H1 (cell line): ENCODE measurements around the gene MAP2K5. TPM values are rescaled to one million over a fixed set of nuclear protein-coding genes. Genes with fewer than 3 reads are reported as not detected.

Experiments used
- BCL11A ChIP-seq, 2 experiments: IDR thresholded peaks; one replicate each; pipeline ENCODE4 v1.6.1; 2011; ENCODE audit warnings: low read depth in 2 of 2, low read length in 2 of 2, mild to moderate bottlenecking in 2 of 2
- CBX5 ChIP-seq: fragments of 300-800, 300-1000 bp; sonication (generic); IDR thresholded peaks from 2 replicates; pipeline ENCODE4 v1.7.1; 2016; ENCODE audit warnings: antibody characterized with exemption, low read length, low read depth
- RAD21 ChIP-seq, 2 experiments: IDR thresholded peaks in 1 of 2; conservative IDR thresholded peaks in 1 of 2; 2 replicates each; pipeline ENCODE4 v1.6.1; 2011; ENCODE audit warnings: low read depth in 2 of 2, low read length in 2 of 2, improper control_type of control experiment in 1 of 2, inconsistent platforms in 1 of 2, mild to moderate bottlenecking in 1 of 2, moderate library complexity in 1 of 2
- SIX5 ChIP-seq: IDR thresholded peaks from 2 replicates; pipeline ENCODE4 v1.6.1; 2011; ENCODE audit warnings: mild to moderate bottlenecking, low read depth, low read length
- TCF12 ChIP-seq: IDR thresholded peaks from 2 replicates; pipeline ENCODE4 v1.6.1; 2011; ENCODE audit warnings: low read depth, mild to moderate bottlenecking, low read length
- polyA plus RNA-seq, 7 experiments: library from polyadenylated mRNA; depleted of rRNA in 3 of 7; stranded (reverse) in 5 of 7; unstranded in 2 of 7; fragments of >200 nt in 5 of 7; fragments of 200-250 nt in 2 of 7; gene quantifications; 1 replicate in 5 of 7; 2 replicates in 1 of 7; 4 replicates in 1 of 7; pipeline versions ENCODE4 v1.2.1 to v1.2.3, GENCODE V29; 2011 to 2013; ENCODE audit warnings: missing spikeins in 2 of 7, mixed read lengths in 2 of 7
- total RNA-seq: library from RNA; stranded (reverse); fragmentation: NEBNext Ultra II Directional; extraction: Animal tissue kit (Norgen Biotek cat#: 25700); gene quantifications from 2 replicates; pipeline ENCODE4 v1.2.1, GENCODE V29; 2021
- TF ChIP-seq, protein P1 (sequence below), 3 experiments: IDR thresholded peaks; 1 replicate in 2 of 3; 2 replicates in 1 of 3; pipeline versions ENCODE4 v1.5.1 to v1.6.1; 2011; ENCODE audit warnings: low read length in 3 of 3, mild to moderate bottlenecking in 3 of 3, inconsistent platforms in 2 of 3, low read depth in 1 of 3, moderate library complexity in 1 of 3; ENCODE audit not compliant: insufficient read depth in 1 of 3; ENCODE audit errors: control extremely low read depth in 1 of 3
- TF ChIP-seq, protein P2 (sequence below): IDR thresholded peaks from 2 replicates; pipeline ENCODE4 v1.6.1; 2011; ENCODE audit warnings: low read depth, mild to moderate bottlenecking, low read length; ENCODE audit not compliant: insufficient read depth

Gene MAP2K5
- total and polyA plus RNA-seq, 2 of the 8 experiments (the other 6 are each of a cell fraction or from before 2014, with no cell fraction given), result 4.4 to 15.8 TPM

DNA sequence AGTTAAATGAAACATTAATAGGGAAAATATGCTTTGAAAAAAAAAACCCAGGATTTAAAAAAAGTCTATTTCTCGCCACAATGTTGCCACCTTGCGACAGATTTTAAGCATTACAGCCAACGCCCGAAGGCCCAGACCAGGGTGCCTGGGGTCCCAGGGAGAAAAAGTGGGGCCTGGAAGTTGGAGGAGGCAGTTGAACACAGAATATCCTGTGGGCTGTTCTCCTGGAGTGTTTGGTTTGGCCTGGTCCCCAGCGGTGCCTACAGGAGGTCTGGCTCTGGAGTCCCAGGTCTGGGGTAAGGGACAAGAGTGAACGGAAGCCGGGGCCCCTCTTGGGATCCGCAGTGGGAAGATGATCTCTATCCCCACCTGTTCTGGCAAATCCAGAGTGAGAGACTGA is 294.0 kb downstream of the MAP2K5 start (continued):
- TF ChIP-seq, protein P1, sequence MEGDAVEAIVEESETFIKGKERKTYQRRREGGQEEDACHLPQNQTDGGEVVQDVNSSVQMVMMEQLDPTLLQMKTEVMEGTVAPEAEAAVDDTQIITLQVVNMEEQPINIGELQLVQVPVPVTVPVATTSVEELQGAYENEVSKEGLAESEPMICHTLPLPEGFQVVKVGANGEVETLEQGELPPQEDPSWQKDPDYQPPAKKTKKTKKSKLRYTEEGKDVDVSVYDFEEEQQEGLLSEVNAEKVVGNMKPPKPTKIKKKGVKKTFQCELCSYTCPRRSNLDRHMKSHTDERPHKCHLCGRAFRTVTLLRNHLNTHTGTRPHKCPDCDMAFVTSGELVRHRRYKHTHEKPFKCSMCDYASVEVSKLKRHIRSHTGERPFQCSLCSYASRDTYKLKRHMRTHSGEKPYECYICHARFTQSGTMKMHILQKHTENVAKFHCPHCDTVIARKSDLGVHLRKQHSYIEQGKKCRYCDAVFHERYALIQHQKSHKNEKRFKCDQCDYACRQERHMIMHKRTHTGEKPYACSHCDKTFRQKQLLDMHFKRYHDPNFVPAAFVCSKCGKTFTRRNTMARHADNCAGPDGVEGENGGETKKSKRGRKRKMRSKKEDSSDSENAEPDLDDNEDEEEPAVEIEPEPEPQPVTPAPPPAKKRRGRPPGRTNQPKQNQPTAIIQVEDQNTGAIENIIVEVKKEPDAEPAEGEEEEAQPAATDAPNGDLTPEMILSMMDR (IDR thresholded peaks at IDR 0.05; ENCODE audit: control extremely low read depth in 1 of 3, insufficient read depth in 1 of 3, low read depth in 1 of 3, low read length in 3 of 3), result peak; percentile 58 to 63 (median 60)
- TF ChIP-seq CBX5 (no peak), TCF12 (no peak), RAD21 (IDR thresholded peaks at IDR 0.05 in 1 of 2, conservative IDR thresholded peaks at IDR 0.05 in 1 of 2; ENCODE audit: low read depth in 2 of 2, low read length in 2 of 2) (peak; percentile 78 to 83), SIX5 (no peak), BCL11A (IDR thresholded peaks at IDR 0.05; ENCODE audit: low read depth in 2 of 2, low read length in 2 of 2) (no peak)
- TF ChIP-seq, protein P2, sequence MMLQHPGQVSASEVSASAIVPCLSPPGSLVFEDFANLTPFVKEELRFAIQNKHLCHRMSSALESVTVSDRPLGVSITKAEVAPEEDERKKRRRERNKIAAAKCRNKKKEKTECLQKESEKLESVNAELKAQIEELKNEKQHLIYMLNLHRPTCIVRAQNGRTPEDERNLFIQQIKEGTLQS, result no peak
